Articular chondrocyte of knee joint (primary cell): ENCODE measurements around the gene VTA1. TPM values are rescaled to one million over a fixed set of nuclear protein-coding genes. Genes with fewer than 3 reads are reported as not detected.

Experiments used
- total RNA-seq: library from RNA; depleted of rRNA; stranded (reverse); fragments of >200 nt; gene quantifications from 2 replicates; pipeline ENCODE4 v1.2.3, GENCODE V29; 2012

The VTA1 gene, protein sequence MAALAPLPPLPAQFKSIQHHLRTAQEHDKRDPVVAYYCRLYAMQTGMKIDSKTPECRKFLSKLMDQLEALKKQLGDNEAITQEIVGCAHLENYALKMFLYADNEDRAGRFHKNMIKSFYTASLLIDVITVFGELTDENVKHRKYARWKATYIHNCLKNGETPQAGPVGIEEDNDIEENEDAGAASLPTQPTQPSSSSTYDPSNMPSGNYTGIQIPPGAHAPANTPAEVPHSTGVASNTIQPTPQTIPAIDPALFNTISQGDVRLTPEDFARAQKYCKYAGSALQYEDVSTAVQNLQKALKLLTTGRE
- 77.0 and 91.7 TPM in 2 replicates for total RNA-seq

DNA sequence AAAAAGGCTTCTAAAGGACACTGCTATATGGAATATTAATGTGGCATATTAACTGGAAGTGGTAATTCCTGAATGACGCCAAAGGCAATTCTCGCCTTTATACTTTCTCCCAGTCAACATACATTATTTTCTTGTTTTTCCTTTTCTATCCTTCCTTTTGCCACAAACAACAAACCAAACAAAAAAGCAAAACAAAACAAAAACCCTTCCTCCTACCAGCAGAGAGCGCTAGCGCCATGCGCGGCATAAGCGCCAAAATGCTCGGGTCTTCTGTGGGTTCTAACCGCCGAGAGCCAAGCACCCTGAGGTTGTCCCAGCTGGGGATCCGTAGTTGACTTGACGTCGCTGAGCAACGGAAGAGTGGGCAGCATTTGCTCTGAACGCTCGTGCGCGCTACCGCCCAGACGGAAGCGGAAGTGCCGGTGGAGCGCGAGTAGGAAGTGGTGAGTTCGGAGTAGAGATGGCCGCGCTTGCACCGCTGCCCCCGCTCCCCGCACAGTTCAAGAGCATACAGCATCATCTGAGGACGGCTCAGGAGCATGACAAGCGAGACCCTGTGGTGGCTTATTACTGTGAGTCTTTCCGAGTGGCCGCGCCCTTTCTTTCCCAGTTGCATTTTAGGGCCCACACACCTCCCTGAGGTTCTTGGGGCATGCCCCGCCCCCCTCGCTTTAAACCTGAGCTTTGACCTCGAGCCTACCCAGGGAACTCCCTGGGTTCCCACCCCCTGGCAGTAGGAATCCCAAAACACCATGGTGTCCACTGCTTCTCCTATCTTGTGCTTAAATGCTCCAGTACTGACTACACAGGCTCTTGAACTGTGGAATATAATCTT, at the start of gene VTA1, which contains the start of gene NMBR:
Gene VTA1 (plus strand): TSS at position 436 of the 835 bp plus-strand sequence. CDS start 25 bp downstream, at position 461.
Gene NMBR (minus strand): TSS at position 295 of the 835 bp plus-strand sequence. CDS start 58,464 bp downstream, outside the sequence.

DNA sequence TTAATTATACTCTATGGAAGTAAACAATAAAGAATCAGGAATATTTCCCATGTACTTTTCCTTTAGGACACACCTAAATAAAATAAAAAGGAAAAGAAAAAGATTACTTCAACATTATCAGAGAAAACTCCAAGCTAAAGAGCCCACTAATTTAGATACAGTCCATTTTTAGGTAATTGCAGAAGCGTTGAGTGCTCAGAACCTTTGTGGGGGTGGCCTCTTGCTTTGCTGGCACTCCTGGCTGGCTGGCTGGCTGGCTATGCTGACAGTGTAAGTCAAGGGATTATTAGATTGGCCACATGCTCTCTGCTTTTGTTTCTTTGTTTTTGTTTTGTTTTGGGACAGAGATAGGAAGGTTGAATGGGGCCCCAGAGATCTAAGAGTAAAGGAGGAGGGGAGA, 14.4 kb upstream of the VTA1 start, which contains the start of gene GJE1:
Gene GJE1 (plus strand): TSS at position 301 of the 400 bp plus-strand sequence. CDS start 234 bp downstream, outside the sequence.

Other genes with a start within 250 kb of the VTA1 start
- not detected in 2 replicates for gene GJE1, start 14.3 kb upstream of the VTA1 start, total RNA-seq
- not detected in 2 replicates for gene NMBR, start 141 bp upstream of the VTA1 start, total RNA-seq
- gene ADGRG6, start 154.7 kb downstream of the VTA1 start, total RNA-seq = 71.5 and 95.1 TPM in 2 replicates